Neural cell (in vitro differentiated cells): ENCODE results near the gene ARHGAP9.

Experiments used
- CTCF ChIP-seq: fragments of 450-650 bp; IDR thresholded peaks from 2 replicates; pipeline ENCODE4 v1.5.1; 2014; ENCODE audit warnings: antibody characterized with exemption, mild to moderate bottlenecking, moderate library complexity; ENCODE audit not compliant: poor library complexity, severe bottlenecking
- EP300 ChIP-seq: fragments of 450-650 bp; conservative IDR thresholded peaks from 2 replicates; pipeline ENCODE4 v1.6.1; 2014; ENCODE audit warnings: antibody characterized with exemption, mild to moderate bottlenecking, moderate library complexity; ENCODE audit not compliant: poor library complexity, severe bottlenecking
- MXI1 ChIP-seq: fragments of 450-650 bp; conservative IDR thresholded peaks from 2 replicates; pipeline ENCODE4 v1.6.1; 2014; ENCODE audit warnings: antibody characterized with exemption, mild to moderate bottlenecking; ENCODE audit not compliant: poor library complexity, severe bottlenecking
- POLR2AphosphoS5 ChIP-seq: IDR thresholded peaks from 2 replicates; pipeline ENCODE4 v1.6.1; 2012
- TF ChIP-seq, protein P1 (sequence below): IDR thresholded peaks from 2 replicates; pipeline ENCODE4 v1.6.1; 2012; ENCODE audit warnings: borderline replicate concordance

- TF ChIP-seq CTCF (no peak), EP300 (no peak), MXI1 (no peak), POLR2AphosphoS5 (no peak)
- TF ChIP-seq, protein P1, sequence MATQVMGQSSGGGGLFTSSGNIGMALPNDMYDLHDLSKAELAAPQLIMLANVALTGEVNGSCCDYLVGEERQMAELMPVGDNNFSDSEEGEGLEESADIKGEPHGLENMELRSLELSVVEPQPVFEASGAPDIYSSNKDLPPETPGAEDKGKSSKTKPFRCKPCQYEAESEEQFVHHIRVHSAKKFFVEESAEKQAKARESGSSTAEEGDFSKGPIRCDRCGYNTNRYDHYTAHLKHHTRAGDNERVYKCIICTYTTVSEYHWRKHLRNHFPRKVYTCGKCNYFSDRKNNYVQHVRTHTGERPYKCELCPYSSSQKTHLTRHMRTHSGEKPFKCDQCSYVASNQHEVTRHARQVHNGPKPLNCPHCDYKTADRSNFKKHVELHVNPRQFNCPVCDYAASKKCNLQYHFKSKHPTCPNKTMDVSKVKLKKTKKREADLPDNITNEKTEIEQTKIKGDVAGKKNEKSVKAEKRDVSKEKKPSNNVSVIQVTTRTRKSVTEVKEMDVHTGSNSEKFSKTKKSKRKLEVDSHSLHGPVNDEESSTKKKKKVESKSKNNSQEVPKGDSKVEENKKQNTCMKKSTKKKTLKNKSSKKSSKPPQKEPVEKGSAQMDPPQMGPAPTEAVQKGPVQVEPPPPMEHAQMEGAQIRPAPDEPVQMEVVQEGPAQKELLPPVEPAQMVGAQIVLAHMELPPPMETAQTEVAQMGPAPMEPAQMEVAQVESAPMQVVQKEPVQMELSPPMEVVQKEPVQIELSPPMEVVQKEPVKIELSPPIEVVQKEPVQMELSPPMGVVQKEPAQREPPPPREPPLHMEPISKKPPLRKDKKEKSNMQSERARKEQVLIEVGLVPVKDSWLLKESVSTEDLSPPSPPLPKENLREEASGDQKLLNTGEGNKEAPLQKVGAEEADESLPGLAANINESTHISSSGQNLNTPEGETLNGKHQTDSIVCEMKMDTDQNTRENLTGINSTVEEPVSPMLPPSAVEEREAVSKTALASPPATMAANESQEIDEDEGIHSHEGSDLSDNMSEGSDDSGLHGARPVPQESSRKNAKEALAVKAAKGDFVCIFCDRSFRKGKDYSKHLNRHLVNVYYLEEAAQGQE, result no peak
Measured at GRCh38 chr12:57461276-57461916, 18.3 kb downstream of the ARHGAP9 start.
